IPS-NIHi7 (cell line): ENCODE results near the gene ZCCHC9.
"Not testable (repeated sequence)": the region's sequence is repeated elsewhere in the genome, so short reads cannot be mapped to it uniquely, and the experiment has no call there.

Source experiments
- DNase-seq: peaks from one replicate; pipeline ENCODE4 v3.0.0; 2012; ENCODE audit warnings: mixed read lengths; ENCODE audit errors: extremely low spot score

Gene ZCCHC9, protein sequence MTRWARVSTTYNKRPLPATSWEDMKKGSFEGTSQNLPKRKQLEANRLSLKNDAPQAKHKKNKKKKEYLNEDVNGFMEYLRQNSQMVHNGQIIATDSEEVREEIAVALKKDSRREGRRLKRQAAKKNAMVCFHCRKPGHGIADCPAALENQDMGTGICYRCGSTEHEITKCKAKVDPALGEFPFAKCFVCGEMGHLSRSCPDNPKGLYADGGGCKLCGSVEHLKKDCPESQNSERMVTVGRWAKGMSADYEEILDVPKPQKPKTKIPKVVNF

GRCh38 chr5:81301271-81302015 is at the start of gene ZCCHC9:
ZCCHC9 (plus strand) TSS chr5:81301587; CDS start chr5:81304758, 3,171 bp downstream.
- DNase-seq: peak; percentile 92

- no peak for DNase-seq
Measured at GRCh38 chr5:81251922-81252321, 49.5 kb upstream of the ZCCHC9 start.

- DNase-seq: no peak
Measured at GRCh38 chr5:81252904-81253303, 48.5 kb upstream of the ZCCHC9 start.

- DNase-seq: no peak
Measured at GRCh38 chr5:81253875-81254274, 47.5 kb upstream of the ZCCHC9 start.

GRCh38 chr5:81254886-81255559 is 46.4 kb upstream of the ZCCHC9 start:
- no peak for DNase-seq

- DNase-seq: no peak
Measured at GRCh38 chr5:81256766-81257165, 44.6 kb upstream of the ZCCHC9 start.

DNA sequence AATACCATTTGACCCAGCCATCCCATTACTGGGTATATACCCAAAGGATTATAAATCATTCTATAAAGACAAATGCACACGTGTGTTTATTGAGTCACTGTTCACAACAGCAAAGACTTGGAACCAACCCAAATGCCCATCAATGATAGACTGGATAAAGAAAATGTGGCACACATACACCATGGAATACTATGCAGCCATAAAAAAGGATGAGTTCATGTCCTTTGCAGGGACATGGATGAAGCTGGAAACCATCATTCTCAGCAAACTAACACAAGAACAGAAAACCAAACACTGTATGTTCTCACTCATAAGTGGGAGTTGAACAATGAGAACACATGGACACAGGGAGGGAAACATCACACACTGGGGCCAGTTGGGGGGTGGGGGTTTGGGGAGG is 38.6 kb upstream of the ZCCHC9 start:
- not testable (repeated sequence) for DNase-seq

DNA sequence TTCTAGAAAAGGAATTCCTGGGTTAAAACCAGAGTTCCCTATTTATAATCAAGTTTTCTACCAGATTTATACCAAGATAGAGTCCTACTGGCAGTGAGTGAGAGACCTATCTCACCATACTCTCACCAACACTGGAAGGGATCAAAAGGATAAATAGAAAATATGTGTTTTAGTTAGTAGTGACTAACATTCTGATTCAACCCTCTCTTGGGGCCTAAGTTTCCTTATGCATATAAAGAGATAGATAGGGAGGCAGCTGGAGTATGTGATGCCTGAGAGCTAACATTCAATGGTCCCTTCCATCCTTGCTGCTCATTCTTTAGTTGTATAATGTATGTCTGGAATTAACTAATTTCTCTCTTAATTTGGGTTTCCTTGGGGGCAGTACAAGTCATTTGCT is 36.3 kb upstream of the ZCCHC9 start:
- no peak for DNase-seq

DNA sequence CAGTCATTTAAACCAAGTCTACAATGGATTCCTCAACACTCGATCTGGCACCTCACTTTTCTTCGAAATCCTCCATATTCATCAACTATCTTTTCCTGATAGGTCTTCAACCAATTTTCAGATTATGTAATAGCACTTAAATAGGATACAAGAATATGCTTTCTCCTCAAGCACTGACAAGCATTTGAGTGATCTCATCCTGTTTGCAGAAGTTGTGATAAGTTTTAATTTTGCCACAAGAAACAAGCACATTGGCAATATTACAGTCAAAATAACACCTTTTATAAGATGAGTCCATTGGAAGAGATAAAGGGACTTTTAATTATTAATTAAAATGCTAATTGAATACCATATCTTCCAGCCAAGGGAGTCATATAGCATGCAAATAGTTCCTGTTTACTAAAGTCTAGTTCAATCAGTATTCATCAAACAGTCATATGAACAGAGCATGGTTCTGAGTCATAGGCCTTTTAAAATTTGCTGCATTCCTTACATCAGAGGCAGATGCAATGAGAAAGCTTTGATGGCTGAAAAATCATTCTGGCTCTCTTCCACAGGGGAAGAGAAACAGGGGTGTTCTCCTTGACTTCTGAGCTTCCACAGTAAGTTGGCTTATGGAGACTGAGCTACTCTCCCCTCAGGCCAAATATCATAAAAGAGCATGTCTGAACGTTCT is 32.7 kb upstream of the ZCCHC9 start:
- no peak for DNase-seq

GRCh38 chr5:81269751-81270393 is 31.5 kb upstream of the ZCCHC9 start:
- no peak for DNase-seq

DNA sequence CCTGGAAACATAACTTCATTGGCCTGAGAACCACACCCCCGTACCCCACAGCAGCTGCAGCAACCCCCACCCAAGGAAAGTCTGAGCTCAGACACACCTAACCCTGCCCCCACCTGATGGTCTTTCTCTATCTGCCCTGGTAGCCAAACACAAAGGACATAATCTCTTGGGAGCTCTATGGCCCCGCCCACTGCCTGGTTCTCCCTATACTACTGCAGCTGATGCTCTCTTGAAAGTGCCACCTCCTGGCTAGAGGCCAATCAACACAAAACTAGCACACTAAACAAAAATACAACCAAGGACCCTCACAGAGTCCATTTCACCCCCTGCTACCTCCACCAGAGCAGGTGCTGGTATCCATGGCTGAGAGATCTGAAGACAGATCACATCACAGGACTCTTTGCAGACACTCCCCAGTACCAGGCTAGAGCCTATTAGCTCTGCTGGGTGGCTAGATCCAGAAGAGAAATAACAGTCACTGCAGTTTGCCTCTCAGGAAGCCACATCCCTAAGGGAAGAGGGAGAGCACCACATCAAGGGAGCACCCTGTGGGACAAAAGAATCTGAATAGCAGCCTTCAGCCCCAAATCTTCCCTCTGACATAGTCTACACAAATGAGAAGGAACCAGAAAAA is 30.9 kb upstream of the ZCCHC9 start:
- DNase-seq: not testable (repeated sequence)

GRCh38 chr5:81283976-81284375 is 17.4 kb upstream of the ZCCHC9 start:
- no peak for DNase-seq

DNA sequence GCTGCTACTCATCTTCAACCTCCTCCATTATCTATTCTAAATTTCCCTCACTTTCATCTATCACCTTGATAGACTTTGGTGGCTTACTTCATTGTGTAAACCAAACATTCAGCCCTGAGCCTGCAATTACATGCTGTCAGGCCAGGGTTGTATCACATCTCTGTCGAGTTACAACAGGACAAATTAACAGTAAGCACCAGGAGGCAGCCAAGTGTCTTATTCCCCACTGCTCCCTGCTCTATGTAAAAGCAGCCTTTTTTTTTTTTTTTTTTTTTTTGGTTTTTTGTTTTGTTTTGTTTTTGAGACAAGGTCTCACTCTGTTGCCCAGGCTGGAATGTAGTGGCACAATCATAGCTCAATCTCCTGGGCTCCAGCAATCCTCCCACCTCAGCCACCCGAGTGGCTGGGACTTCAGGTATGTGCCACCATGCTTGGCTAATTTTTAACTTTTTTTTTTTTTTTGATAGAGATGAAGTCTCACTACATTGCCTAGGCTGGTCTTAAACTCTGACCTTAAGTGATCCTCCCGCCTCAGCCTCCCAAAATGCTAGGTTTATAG is 15.2 kb upstream of the ZCCHC9 start:
- DNase-seq: no peak

GRCh38 chr5:81288021-81288433 is 13.4 kb upstream of the ZCCHC9 start:
- DNase-seq: no peak

DNA sequence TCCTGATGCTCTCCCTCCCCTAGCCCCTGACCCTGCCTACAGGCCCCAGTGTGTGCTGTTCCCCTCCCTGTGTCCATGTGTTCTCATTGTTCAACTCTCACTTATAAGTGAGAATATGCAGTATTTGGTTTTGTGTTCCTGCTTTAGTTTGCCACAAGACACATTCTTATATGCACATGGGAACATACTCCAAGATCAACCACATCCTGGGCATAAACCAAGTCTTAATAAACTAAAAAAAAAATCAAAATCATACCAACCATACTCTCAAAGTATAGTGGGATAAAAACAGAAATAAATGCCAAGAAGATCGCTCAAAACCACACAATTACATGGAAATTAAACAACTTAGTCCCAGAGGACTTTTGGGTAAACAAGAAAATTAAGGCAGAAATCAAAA is 11.2 kb upstream of the ZCCHC9 start:
- DNase-seq: no peak

GRCh38 chr5:81292130-81292529 is 9.3 kb upstream of the ZCCHC9 start:
- no peak for DNase-seq

DNA sequence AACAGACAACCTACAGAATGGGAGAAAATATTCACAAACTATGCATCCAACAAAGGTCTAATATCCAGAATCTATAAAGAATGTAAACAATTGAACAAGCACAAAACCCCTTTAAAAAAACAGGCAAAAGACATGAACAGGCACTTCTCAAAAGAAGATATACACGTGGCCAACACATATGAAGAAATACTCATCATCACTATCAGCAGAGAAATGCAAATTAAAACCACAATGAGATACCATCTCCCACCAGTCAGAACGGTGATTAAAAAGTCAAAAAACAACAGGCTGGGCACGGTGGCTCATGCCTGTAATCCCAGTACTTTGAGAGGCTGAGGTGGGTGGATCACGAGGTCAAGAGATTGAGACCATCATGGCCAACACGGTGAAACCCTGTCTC is 7.4 kb upstream of the ZCCHC9 start:
- DNase-seq: not testable (repeated sequence)

- no peak for DNase-seq
Measured at GRCh38 chr5:81297531-81297930, 3.9 kb upstream of the ZCCHC9 start.

- no peak for DNase-seq
Measured at GRCh38 chr5:81300921-81301270, 491 bp upstream of the ZCCHC9 start.

GRCh38 chr5:81302596-81302995 is 1.2 kb downstream of the ZCCHC9 start:
- no peak for DNase-seq

GRCh38 chr5:81303563-81303962 is 2.2 kb downstream of the ZCCHC9 start:
- DNase-seq: no peak
